Activated naive CD4-positive, alpha-beta T cell treated with anti-CD3 and anti-CD28 coated beads, Interleukin-2, amount 10 ng/mL, durations not matched to agents 7 days and 5 days (primary cell): Measurements from ENCODE around the gene GALNTL6.

Experiments
- CTCF ChIA-PET: fragments of 350-600 bp; sonication (Branson Sonifier 250); formaldehyde crosslinking; loops from one replicate; lab custom pipeline; 2021; ENCODE audit warnings: antibody characterized with exemption; lab: Charles Lee
- DNase-seq: peaks from one replicate; pipeline ENCODE4 v3.0.0-alpha.2; 2020
- H3K27ac Mint-ChIP-seq: one replicate; pipeline ENCODE4 v1.8.0; 2021; ENCODE audit warnings: mild to moderate bottlenecking, moderate library complexity, mixed read lengths
- H3K27me3 Mint-ChIP-seq: one replicate; pipeline ENCODE4 v1.8.0; 2021; ENCODE audit warnings: mild to moderate bottlenecking, mixed read lengths
- H3K36me3 Mint-ChIP-seq: one replicate; pipeline ENCODE4 v1.8.0; 2021; ENCODE audit warnings: mixed read lengths
- H3K4me1 Mint-ChIP-seq: one replicate; pipeline ENCODE4 v1.8.0; 2021; ENCODE audit warnings: mixed read lengths
- H3K4me3 Mint-ChIP-seq: one replicate; pipeline ENCODE4 v1.8.0; 2021; ENCODE audit warnings: mild to moderate bottlenecking, moderate library complexity, mixed read lengths
- H3K9me3 Mint-ChIP-seq: one replicate; pipeline ENCODE4 v1.8.0; 2021; ENCODE audit warnings: mixed read lengths

Gene GALNTL6

GRCh38 chr4:172818901-172819300, 1005.7 kb downstream of the GALNTL6 start:
- CTCF ChIA-PET: no interaction called here
- DNase-seq: no peak
- H3K36me3 Mint-ChIP-seq: no peaks in the 10 kb centered on the region

GRCh38 chr4:172819353-172819752, 1006.1 kb downstream of the GALNTL6 start:
- no peak for DNase-seq

More at GRCh38 chr4:172818901-172819300, 1005.7 kb downstream of the GALNTL6 start:
- H3K27me3 Mint-ChIP-seq: no peaks in the 10 kb centered on the region
- H3K4me1 Mint-ChIP-seq: no peaks in the 10 kb centered on the region
- no peak overlapping the region for H3K27ac Mint-ChIP-seq
- no peaks in the 10 kb centered on the region for H3K9me3 Mint-ChIP-seq
- H3K4me3 Mint-ChIP-seq: no peak overlapping the region

GRCh38 chr4:172822331-172822730, 1009.1 kb downstream of the GALNTL6 start:
- no peak overlapping the region for H3K27ac Mint-ChIP-seq
- H3K4me1 Mint-ChIP-seq: no peaks in the 10 kb centered on the region
- H3K9me3 Mint-ChIP-seq: no peaks in the 10 kb centered on the region
- CTCF ChIA-PET: no interaction called here
- no peak overlapping the region for H3K4me3 Mint-ChIP-seq
- no peaks in the 10 kb centered on the region for H3K36me3 Mint-ChIP-seq
- H3K27me3 Mint-ChIP-seq: no peaks in the 10 kb centered on the region
- DNase-seq: no peak

More at GRCh38 chr4:172819353-172819752, 1006.1 kb downstream of the GALNTL6 start:
- no peaks in the 10 kb centered on the region for H3K36me3 Mint-ChIP-seq
- no peak overlapping the region for H3K4me3 Mint-ChIP-seq
- no peak overlapping the region for H3K27ac Mint-ChIP-seq
- CTCF ChIA-PET: no interaction called here
- no peaks in the 10 kb centered on the region for H3K9me3 Mint-ChIP-seq
- no peaks in the 10 kb centered on the region for H3K4me1 Mint-ChIP-seq
- no peaks in the 10 kb centered on the region for H3K27me3 Mint-ChIP-seq

- H3K27ac Mint-ChIP-seq: no peak overlapping the region
- DNase-seq: no peak
- no peaks in the 10 kb centered on the region for H3K36me3 Mint-ChIP-seq
- H3K27me3 Mint-ChIP-seq: no peaks in the 10 kb centered on the region
- H3K4me1 Mint-ChIP-seq: no peaks in the 10 kb centered on the region
- CTCF ChIA-PET: no interaction called here
- no peaks in the 10 kb centered on the region for H3K9me3 Mint-ChIP-seq
- no peak overlapping the region for H3K4me3 Mint-ChIP-seq
These were observed 1013.1 kb downstream of the GALNTL6 start for GRCh38 chr4:172826346-172826745.

GRCh38 chr4:172826861-172827260, 1013.7 kb downstream of the GALNTL6 start:
- CTCF ChIA-PET: no interaction called here
- H3K9me3 Mint-ChIP-seq: no peaks in the 10 kb centered on the region
- H3K36me3 Mint-ChIP-seq: no peaks in the 10 kb centered on the region
- no peak overlapping the region for H3K4me3 Mint-ChIP-seq
- H3K27me3 Mint-ChIP-seq: no peaks in the 10 kb centered on the region
- no peak overlapping the region for H3K27ac Mint-ChIP-seq
- no peak for DNase-seq
- no peaks in the 10 kb centered on the region for H3K4me1 Mint-ChIP-seq

- no peaks in the 10 kb centered on the region for H3K27me3 Mint-ChIP-seq
- CTCF ChIA-PET: no interaction called here
These were observed 1017.1 kb downstream of the GALNTL6 start for GRCh38 chr4:172830295-172830764.

GRCh38 chr4:172836661-172837060, 1023.5 kb downstream of the GALNTL6 start:
- no peaks in the 10 kb centered on the region for H3K4me1 Mint-ChIP-seq
- DNase-seq: no peak
- no peaks in the 10 kb centered on the region for H3K9me3 Mint-ChIP-seq
- H3K27me3 Mint-ChIP-seq: peaks cover 4% of the 10 kb centered on the region
- H3K4me3 Mint-ChIP-seq: no peak overlapping the region
- H3K27ac Mint-ChIP-seq: no peak overlapping the region
- CTCF ChIA-PET: no interaction called here
- H3K36me3 Mint-ChIP-seq: no peaks in the 10 kb centered on the region

More at GRCh38 chr4:172830295-172830764, 1017.1 kb downstream of the GALNTL6 start:
- H3K27ac Mint-ChIP-seq: no peak overlapping the region
- no peak overlapping the region for H3K4me3 Mint-ChIP-seq
- no peak for DNase-seq
- H3K9me3 Mint-ChIP-seq: no peaks in the 10 kb centered on the region
- no peaks in the 10 kb centered on the region for H3K36me3 Mint-ChIP-seq
- H3K4me1 Mint-ChIP-seq: no peaks in the 10 kb centered on the region

GRCh38 chr4:172838111-172838510, 1024.9 kb downstream of the GALNTL6 start:
- H3K4me1 Mint-ChIP-seq: no peaks in the 10 kb centered on the region
- CTCF ChIA-PET: no interaction called here
- H3K36me3 Mint-ChIP-seq: no peaks in the 10 kb centered on the region
- peaks cover 4% of the 10 kb centered on the region for H3K27me3 Mint-ChIP-seq
- no peak overlapping the region for H3K4me3 Mint-ChIP-seq
- no peak for DNase-seq
- no peaks in the 10 kb centered on the region for H3K9me3 Mint-ChIP-seq
- H3K27ac Mint-ChIP-seq: no peak overlapping the region

GRCh38 chr4:172838943-172839342, 1025.7 kb downstream of the GALNTL6 start:
- Mint-ChIP-seq H3K9me3 (no peaks in the 10 kb centered on the region), H3K36me3 (no peaks in the 10 kb centered on the region), H3K27ac (no peak overlapping the region), H3K27me3 (peaks cover 4% of the 10 kb centered on the region), H3K4me1 (no peaks in the 10 kb centered on the region), H3K4me3 (no peak overlapping the region)
- CTCF ChIA-PET: no interaction called here
- DNase-seq: no peak

GRCh38 chr4:172842779-172843178, 1029.6 kb downstream of the GALNTL6 start:
- CTCF ChIA-PET: no interaction called here
- Mint-ChIP-seq H3K4me1 (no peaks in the 10 kb centered on the region), H3K36me3 (no peaks in the 10 kb centered on the region), H3K27me3 (peaks cover 4% of the 10 kb centered on the region), H3K4me3 (no peak overlapping the region), H3K9me3 (no peaks in the 10 kb centered on the region), H3K27ac (no peak overlapping the region)
- DNase-seq: no peak

GRCh38 chr4:172843192-172843591, 1030.0 kb downstream of the GALNTL6 start:
- CTCF ChIA-PET: no interaction called here

GRCh38 chr4:172844556-172844955, 1031.4 kb downstream of the GALNTL6 start:
- Mint-ChIP-seq H3K36me3 (no peaks in the 10 kb centered on the region), H3K27ac (no peak overlapping the region), H3K27me3 (no peaks in the 10 kb centered on the region), H3K4me3 (no peak overlapping the region), H3K4me1 (no peaks in the 10 kb centered on the region), H3K9me3 (no peaks in the 10 kb centered on the region)
- CTCF ChIA-PET: no interaction called here
- no peak for DNase-seq

More at GRCh38 chr4:172843192-172843591, 1030.0 kb downstream of the GALNTL6 start:
- no peaks in the 10 kb centered on the region for H3K36me3 Mint-ChIP-seq
- no peak for DNase-seq
- no peak overlapping the region for H3K27ac Mint-ChIP-seq
- H3K27me3 Mint-ChIP-seq: peaks cover under 1% of the 10 kb centered on the region
- no peak overlapping the region for H3K4me3 Mint-ChIP-seq
- no peaks in the 10 kb centered on the region for H3K9me3 Mint-ChIP-seq
- H3K4me1 Mint-ChIP-seq: no peaks in the 10 kb centered on the region

GRCh38 chr4:172845281-172845680, 1032.1 kb downstream of the GALNTL6 start:
- Mint-ChIP-seq H3K27ac (no peak overlapping the region), H3K27me3 (no peaks in the 10 kb centered on the region), H3K9me3 (no peaks in the 10 kb centered on the region), H3K4me1 (no peaks in the 10 kb centered on the region), H3K4me3 (no peak overlapping the region), H3K36me3 (no peaks in the 10 kb centered on the region)
- CTCF ChIA-PET: no interaction called here
- DNase-seq: no peak

- CTCF ChIA-PET: no interaction called here
These were observed 1037.6 kb downstream of the GALNTL6 start for GRCh38 chr4:172850838-172851237.

GRCh38 chr4:172851534-172851933, 1038.3 kb downstream of the GALNTL6 start:
- H3K4me3 Mint-ChIP-seq: no peak overlapping the region
- CTCF ChIA-PET: no interaction called here
- H3K36me3 Mint-ChIP-seq: no peaks in the 10 kb centered on the region
- no peaks in the 10 kb centered on the region for H3K9me3 Mint-ChIP-seq
- DNase-seq: no peak
- H3K4me1 Mint-ChIP-seq: no peaks in the 10 kb centered on the region
- H3K27ac Mint-ChIP-seq: no peak overlapping the region
- H3K27me3 Mint-ChIP-seq: no peaks in the 10 kb centered on the region

More at GRCh38 chr4:172850838-172851237, 1037.6 kb downstream of the GALNTL6 start:
- H3K4me1 Mint-ChIP-seq: no peaks in the 10 kb centered on the region
- H3K27me3 Mint-ChIP-seq: no peaks in the 10 kb centered on the region
- no peak overlapping the region for H3K4me3 Mint-ChIP-seq
- no peak overlapping the region for H3K27ac Mint-ChIP-seq
- H3K36me3 Mint-ChIP-seq: no peaks in the 10 kb centered on the region
- no peaks in the 10 kb centered on the region for H3K9me3 Mint-ChIP-seq
- no peak for DNase-seq

GRCh38 chr4:172857026-172857425, 1043.8 kb downstream of the GALNTL6 start:
- Mint-ChIP-seq H3K36me3 (no peaks in the 10 kb centered on the region), H3K9me3 (no peaks in the 10 kb centered on the region)
- CTCF ChIA-PET: no interaction called here

More at GRCh38 chr4:172857026-172857425, 1043.8 kb downstream of the GALNTL6 start:
- DNase-seq: no peak
- H3K27ac Mint-ChIP-seq: no peak overlapping the region
- no peaks in the 10 kb centered on the region for H3K4me1 Mint-ChIP-seq
- H3K4me3 Mint-ChIP-seq: no peak overlapping the region
- H3K27me3 Mint-ChIP-seq: no peaks in the 10 kb centered on the region
